ENCODE results near the gene CEP120.
A peak's percentile ranks its signal among the peaks of the same experiment; 100 is the strongest.
"Not testable (repeated sequence)": the region's sequence is repeated elsewhere in the genome, so short reads cannot be mapped to it uniquely, and the experiment has no call there.

The CEP120 gene

DNA sequence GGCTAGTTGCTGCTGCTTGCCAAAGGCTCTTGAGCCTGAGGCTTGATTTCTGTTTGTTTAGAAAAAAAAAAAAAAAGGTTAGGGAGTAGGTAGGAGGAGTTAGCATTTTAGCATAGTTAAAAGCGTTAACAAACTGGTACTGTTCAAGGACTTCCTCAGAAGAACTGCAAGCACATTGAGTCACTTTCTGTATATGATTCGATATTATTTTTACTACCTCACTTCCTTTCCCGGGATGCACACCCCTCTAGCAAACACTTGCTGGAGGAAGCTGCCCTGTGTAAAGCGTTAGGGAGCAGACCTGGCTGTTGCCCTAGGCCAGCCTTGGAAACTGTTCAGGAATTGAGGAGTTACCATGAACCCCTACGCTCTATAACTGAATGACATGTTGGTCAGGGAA lies 15.7 kb upstream of the CEP120 start:
- no peak for DNase-seq (ENCODE audit: low read depth)

DNA sequence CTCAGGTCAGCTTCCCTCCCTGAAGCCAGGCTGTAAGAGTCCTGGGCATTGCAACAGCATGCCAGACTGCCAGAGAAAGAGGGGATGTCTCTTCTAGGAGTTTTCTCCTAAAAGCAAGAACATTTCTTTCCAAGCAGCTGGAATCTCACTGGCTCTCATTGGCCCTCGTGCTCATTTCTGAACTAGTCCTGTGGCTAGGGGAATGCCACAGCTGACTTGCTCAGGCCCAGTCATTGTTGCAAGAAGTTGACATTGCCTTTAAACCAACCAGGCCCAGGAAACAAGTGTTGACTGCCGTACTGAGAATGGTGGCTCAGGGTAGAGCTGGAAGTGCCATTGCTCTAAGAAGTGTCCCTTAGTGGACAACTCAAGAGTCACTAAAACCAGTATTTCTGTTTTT lies 15.0 kb upstream of the CEP120 start:
- no peak for DNase-seq (ENCODE audit: low read depth)

DNA sequence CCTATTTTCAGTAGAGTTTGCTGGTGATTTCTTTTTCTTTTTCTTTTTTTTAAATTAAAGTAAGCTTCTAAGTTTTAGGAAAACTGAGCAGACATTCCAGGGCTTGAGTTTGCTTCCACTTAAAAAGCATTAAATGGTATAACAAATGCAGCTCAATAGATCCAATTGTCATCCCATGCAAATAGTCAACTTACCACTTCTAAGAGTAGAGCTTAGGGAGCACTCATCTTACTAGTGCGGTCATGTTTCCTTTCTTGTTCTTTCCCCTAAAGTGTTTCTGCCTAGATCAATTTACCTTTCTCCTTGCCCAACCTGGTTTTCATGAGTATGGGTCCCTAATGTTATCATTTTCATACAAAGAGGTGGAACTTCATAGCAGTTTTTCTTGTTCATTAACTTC lies 13.0 kb upstream of the CEP120 start:
- DNase-seq (ENCODE audit: low read depth): no peak

DNA sequence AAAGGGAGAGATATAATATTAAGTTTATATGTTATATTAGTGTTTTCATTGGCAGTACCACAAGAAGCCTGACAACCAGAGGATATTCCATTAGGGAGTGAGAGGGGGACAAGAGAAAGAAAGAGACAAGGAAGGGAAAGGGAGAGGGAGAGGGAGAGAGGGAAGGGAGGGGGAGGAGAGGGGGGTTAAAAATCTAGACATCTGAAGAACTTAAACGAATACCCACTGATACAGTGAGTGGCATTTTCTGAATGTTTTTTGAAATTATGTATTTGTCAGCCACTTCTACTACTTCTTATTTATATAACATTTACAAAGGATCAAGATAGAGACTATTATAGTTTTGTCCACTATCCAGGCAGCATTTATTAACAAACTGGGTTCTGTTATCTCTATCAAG lies 11.6 kb upstream of the CEP120 start:
- DNase-seq (ENCODE audit: low read depth): no peak

DNA sequence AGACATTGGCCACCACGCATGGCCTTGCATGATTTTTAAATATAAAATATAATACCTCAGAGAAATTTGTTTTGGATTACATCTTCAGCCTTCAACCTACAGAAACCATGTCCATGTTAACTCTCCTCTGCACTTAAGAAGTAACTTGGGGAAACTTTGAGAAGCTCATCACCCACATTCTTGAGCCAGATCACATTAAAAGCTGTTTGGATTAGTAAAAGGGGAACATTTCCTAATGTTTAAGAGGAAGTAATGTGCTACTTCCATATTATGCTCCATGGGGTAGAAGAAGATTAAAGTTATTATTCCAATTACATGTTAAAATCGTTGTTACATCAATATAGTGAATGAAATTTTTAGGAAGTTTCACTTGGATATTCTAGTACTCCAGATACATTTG lies 10.4 kb upstream of the CEP120 start:
- DNase-seq (ENCODE audit: low read depth): no peak

DNA sequence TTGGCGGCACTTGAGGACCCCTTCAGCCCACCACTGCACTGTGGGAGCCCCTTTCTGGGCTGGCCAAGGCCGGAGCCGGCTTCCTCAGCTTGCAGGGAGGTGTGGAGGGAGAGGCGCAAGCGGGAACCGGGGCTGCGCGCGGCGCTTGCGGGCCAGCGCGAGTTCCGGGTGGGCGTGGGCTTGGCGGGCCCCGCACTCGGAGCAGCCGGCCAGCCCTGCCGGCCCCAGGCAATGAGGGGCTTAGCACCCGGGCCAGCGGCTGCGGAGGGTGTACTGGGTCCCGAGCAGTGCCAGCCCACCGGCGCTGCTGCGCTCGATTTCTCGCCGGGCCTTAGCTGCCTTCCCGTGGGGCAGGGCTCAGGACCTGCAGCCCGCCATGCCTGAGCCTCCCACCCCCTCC lies 7.2 kb upstream of the CEP120 start:
- DNase-seq (ENCODE audit: low read depth): not testable (repeated sequence)

DNA sequence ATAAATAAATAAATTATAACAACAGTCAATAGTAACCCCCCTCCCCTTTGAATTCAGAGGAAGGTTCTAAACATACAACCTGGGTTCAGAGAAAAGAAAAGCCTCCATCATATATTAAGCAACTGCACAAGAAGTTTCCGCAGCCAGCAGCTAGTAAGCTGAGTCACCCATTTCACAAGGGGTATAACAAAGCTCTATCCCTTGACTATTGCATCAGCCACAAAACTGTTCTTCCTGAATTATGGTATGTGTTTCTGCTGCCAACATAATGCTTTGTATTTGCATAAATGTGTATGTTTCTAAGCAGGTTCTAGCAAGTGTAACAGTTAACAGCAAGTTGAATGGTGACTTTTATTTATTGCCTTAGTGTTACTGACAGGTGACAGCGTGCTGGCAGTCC lies 6.8 kb upstream of the CEP120 start:
- DNase-seq (ENCODE audit: low read depth): peak; percentile 58

DNA sequence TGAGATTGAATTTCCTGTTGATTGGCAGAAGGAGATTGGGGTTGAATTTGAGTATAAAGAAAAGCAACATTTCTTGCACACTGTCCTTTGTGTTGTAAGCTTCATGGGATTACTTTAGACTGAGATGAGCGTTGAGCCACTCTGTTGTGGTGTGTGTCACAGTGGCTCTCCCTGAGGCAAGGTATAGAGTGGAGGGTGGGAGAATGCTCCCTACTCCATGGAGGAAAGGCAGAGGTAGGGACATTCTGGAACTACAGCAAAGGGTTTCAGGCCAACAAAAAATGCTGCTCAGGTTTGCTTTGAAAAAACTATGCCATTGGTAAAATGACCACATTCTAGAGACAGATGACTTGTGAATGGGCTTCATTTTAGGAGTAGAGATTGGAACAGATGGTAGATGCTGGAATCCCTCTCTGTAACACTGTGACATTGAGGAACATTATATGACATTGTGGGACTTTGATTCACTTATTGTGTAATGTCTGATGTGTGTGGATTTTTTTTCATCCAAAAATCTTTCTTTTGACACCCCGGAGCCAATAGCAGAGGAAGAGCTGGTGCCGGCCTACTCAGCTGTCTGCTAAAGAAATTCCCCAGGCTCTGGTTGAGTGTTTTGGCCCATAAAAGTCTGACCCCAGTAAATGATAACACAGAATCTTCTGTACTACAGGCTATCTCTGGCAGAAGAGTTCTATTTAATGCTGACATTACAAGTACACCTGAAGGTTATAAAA lies 6.2 kb upstream of the CEP120 start:
- no peak for DNase-seq (ENCODE audit: low read depth)

DNA sequence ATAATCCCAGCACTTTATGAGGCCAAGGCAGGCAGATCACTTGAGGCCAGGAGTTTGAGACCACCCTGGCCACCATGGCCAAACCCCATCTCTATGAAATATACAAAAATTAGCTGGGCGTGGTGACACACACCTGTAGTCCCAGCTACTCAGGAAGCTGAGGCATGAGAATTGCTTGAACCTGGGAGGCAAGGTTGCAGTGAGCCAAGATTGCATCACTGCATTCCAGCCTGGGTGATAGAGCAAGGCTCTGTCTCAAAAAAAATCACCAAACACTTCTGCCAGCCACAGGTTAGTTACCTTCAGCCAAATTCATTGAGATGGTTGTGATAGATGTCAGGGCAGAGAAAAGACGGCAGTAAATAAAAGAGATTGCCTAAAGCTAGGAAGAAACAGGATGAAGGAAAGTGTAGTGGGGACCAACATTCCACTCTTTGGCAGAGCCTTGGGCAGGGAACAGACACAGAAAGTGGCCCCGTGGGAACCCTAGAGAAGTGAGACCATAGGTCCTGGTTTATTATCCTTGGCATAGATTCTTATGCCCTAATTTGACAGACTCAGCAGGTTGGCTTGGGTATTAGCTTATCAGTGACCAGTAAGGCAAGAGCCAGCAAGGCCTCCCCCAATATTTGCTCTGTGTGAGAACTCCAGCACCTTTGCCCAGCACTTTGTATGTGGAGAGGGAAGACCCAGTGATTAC lies 5.5 kb upstream of the CEP120 start:
- no peak for DNase-seq (ENCODE audit: low read depth)

DNA sequence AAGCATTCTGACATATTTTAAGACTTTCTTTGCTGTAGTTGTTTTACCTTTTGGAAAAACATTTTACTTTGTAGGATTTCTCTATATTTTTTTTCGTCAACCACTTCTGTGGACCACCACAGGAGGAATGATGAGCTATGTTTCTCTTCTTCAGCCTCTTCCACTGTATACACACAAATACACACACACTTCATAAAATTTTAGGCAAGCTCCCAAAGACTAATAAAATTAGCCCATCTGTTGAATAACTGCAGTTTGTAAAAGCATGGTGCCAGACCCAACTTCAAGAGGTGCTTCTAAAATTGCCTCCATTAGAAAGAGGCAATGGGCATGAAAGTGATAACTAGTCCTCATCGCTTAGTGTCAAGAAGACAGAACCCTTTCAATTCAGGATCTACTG lies 4.1 kb upstream of the CEP120 start:
- no peak for DNase-seq (ENCODE audit: low read depth)

DNA sequence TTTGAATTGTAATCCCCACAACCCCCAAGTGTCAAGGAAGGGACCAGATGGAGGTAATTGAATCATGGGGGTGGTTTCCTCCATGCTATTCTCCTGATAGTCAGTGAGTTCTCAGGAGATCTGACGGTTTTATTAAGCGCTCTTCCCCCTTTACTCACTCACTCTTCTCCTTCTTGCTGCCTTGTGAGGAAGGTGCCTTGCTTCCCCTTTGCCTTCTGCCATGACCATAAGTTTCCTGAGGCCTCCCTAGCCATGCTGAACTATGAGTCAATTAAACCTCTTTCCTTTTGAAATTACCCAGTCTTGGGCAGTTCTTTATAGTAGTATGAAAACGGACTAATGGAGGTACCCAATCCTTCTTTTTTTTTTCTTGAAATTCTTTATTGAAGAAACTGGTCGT lies 2.2 kb upstream of the CEP120 start:
- DNase-seq (ENCODE audit: low read depth): no peak

DNA sequence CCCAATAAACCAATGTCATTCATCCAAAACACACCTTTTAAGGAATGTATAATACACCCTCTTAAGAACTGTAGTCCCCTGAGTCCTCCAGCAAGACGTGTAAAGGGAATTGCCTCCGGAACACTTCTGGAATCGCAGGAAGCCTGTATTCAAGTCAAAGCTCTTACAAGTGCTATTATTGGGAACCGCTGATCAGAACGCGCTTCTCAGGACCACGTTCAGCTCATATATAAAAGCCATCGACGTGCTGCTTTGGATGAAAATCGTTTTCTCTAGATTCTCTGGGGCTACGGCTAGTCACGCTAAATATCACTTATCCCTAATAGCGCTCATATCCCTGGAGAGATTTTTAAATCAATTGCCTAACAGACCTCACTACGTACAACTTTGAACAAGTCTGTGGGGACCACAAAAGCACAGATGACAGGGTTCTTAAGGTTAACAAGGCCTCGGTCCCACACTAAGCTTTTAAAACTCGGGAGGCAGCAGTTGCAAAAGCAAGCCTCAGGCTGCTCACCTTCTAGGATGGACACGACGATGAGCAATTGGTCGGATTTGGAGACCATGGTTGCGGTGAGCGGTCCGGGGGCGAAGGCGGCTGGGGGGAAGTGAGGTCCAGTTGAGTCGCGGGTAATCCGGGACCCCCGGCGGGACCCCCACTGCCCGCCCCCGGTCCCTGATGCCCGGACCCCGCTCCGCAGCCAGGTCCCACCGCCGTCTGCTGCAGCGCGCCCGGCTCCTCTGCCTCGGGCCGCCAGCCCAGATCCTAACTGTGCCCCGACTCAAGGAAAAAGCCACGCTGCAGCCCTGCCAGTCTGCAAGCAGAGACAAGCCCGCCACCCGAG lies 548 bp downstream of the CEP120 start:
- DNase-seq (ENCODE audit: low read depth): no peak

DNA sequence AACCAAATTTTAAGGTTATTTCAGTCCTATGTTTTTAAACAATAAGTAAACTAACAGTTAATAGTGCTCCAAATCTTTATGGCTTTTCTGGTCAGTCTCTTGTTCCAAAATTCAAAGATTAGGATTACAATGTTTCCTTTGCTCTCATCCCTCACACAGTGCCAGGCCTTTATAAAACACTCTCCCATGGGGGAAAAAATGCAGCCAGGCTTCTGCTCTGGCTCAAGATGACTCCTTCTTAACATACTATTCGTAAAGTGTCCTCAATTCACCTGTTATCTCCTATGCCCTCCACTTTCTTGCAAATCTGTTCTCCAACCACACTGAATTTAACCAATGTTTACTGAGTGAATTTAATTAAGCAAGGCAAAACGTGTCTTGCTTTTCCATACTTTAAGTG lies 1.4 kb downstream of the CEP120 start:
- no peak for DNase-seq (ENCODE audit: low read depth)

DNA sequence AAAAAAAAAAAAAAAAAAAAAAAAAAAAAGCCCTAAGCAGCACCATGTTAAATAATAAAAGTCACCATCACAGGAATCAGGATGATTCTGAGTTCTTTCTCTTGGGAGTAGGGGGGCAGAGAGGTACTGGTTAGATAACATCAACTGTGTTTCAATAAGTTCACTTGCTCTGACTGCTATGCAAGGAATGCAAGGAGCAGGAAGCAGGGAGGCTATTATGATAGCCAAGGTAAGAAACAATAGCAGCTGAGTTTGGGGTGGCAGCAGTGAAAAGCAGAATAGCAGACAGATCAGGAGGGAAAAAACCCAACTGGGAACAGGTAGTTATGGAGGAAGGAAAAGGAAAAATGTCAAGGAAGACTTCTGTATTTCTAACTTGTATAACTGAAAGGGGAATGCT lies 8.2 kb downstream of the CEP120 start:
- DNase-seq (ENCODE audit: low read depth): no peak

DNA sequence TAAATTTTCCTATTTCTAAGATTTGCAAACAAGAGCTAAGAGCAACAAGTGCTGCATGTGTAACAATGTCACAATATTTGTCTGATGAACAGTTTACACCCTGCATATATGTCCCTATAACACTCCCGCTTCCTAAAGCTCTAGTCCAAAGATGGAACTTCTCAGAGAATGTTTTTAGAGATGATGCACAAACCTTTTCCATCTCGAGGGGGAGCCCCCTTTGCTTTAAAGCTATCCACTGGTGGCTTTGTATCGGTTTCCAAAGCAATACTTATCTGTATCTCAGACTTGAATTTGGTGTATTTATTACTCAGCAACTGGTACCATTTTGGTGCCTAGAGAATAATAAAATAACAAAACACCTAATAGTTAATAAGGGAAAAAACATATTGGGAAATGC lies 11.0 kb downstream of the CEP120 start:
- DNase-seq (ENCODE audit: low read depth): no peak

DNA sequence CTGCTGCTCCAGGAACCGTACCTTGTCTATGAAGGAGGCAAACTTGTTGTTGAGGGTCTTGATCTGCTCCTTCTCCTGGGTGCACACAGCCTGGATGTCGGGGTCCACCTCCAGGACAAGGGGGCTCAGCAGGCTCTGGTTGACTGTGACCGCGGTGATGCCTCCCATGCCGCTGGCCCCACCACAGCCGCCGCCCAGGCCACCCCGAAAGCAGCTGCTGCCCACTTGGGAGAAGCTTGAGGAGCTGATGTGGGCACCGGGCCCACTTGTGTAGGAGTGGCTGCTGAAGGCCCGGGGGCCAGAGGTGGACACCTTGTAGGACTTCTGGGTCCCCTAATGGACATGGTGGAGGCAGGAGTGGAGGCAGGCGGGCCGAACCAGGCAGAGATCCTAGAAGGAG lies 21.2 kb downstream of the CEP120 start:
- DNase-seq (ENCODE audit: low read depth): not testable (repeated sequence)

DNA sequence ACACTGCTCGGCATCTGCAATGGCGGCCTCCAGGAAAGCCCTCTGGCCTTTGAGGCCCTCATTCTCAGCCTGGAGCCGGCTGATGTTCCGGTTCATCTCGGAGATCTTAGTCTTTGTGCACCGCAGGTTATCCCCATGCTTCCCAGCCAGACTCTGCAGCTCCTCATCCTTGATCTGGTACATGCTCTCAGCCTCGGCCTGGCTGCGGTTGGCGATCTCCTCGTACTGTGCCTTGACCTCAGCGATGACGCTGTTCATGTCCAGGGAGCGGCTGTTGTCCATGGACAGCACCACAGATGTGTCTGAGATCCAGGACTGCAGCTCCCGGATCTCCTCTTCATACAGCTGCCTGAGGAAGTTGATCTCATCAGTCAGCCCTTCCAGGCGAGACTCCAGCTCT lies 21.9 kb downstream of the CEP120 start:
- DNase-seq (ENCODE audit: low read depth): no peak

DNA sequence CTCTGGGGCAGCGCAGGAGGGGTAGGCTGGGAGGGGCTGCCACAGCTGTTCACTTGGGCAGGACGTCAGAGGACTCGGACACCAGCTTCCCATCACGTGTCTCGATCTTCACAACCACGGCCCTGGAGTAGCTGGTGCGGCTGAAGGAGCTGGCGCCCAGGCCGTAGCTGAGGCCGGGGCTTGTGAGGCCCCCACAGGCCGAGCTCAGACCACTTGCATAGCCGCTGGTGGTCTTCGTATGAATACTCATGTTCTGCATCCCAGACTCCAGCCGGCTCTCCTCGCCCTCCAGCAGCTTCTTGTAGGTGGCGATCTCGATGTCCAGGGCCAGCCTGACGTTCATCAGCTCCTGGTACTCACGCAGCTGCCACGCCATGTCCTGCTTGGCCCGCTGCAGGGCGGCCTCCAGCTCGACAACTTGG lies 22.3 kb downstream of the CEP120 start:
- not testable (repeated sequence) for DNase-seq (ENCODE audit: low read depth)

DNA sequence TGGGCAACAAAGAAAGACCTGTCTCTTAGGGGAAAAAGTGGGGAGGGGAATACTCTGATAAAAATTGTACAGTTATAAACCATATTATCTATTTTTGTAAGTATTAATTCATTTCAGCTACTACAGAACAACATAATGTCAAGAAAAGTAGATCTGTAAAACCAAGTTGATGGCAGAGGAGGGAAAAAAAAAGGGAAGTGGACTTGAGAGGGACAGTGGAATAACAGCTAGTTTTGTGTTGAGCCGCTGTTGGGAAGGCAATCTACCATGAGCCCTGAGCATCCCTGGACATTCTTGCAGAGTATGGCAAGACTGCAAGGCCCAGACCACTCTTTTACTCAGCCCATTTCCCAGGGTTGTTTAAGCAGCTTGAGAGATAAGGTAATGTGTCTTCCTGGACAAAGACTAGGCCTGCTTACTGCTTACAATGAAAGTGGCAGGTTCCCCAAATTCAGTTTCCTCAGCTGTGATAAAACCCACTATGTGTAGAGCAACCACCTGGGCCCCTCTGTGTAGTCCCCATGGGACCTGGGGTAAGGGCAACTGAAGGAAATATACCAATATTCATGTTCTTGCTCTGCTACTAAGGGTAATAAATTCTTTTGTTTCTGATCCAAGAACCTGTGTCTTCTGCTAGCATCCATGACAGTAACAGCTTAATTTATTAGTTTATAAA lies 25.0 kb downstream of the CEP120 start:
- no peak for DNase-seq (ENCODE audit: low read depth)

DNA sequence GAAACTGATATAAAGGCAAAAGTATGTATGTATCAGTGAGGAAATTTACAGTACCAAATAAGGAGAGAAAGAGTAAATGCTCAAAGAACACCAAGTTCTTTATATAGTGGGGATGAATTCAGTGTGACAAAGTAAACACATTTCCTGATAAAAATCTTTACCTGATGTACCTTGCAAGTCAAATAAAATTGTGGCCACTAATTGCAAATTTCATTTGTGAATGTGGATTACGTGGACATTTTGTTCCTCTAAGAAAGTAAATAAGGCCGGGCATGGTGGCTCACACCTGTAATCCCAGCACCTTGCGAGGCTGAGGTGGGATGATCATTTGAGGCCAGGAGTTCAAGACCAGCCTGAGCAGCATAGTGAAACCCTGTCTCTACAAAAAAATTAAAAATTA lies 25.7 kb downstream of the CEP120 start:
- DNase-seq (ENCODE audit: low read depth): no peak

DNA sequence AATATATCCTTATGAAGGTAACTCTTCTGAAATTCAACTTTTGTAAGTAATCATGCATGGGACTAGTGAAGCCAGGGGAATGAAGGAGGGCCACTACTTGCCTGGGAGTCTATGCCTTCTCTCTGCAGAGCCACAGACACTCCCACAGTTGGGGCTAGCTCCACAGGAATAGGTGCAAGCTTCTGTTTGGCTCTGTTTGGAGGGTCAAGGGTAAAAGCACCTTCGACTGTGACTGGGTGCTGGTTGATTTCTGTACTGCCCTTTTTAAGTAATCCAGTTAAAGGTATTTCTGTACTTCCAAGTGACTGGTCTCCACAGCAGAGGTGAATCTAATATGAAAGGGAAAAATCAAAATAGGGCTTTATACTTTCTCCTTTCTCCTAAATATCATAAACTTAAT lies 32.2 kb downstream of the CEP120 start:
- no peak for DNase-seq (ENCODE audit: low read depth)

DNA sequence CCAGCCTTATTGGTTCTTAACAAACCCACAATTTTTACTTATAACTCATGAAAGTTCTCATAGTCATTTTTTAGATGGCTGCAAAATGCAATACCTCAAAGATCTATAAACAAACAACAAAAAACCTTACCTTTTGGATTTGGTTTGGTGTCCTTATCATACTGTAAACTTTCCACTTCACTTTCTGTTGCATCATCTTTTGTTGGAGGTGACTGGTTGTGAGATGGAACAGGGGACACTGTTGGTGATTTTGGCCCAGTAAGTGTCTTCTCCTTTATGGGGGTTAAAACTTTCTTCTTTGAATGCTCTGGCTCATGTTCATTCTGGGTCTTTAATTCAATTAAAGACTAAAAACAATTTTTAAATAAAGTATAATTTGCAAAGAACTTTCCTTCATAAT lies 33.4 kb downstream of the CEP120 start:
- DNase-seq (ENCODE audit: low read depth): no peak

Measured in GM04504 (cell line).